Omental fat pad (tissue), 4 donors: ENCODE data around the gene SKOR1. TPM values are rescaled to one million over a fixed set of nuclear protein-coding genes. Genes with fewer than 3 reads are reported as not detected.

Experiments used
- ATAC-seq: fragments of 150-250 bp; one replicate; pipeline ENCODE4 v1.9.1; 2016; ENCODE audit warnings: mild to moderate bottlenecking, moderate library complexity; ENCODE audit not compliant: low FRiP score
- DNase-seq: peaks from one replicate; pipeline ENCODE4 v3.0.0-alpha.2; 2019; ENCODE audit warnings: low spot score
- CTCF ChIP-seq, 3 donors: fragments of 450-650 bp; IDR thresholded peaks; one replicate each; pipeline ENCODE4 v1.5.1; 2016 to 2017; ENCODE audit warnings: antibody characterized with exemption in 3 of 3, mild to moderate bottlenecking in 3 of 3, moderate library complexity in 2 of 3
- small RNA-seq: library from RNA; depleted of rRNA; stranded (forward); fragments of <200 nt; gene quantifications from one replicate; pipeline ENCODE3, GENCODE V24; 2016
- total RNA-seq, 4 donors: library from RNA; depleted of rRNA; stranded (reverse); fragments of >200 nt; gene quantifications; one replicate each; pipeline ENCODE4 v1.1.0, GENCODE V29; 2016

The SKOR1 gene
- total RNA-seq, 4 donors from 2014 or later = 0.19 to 1.1 (median 0.49) TPM

- DNase-seq (no peak), ATAC-seq (no peak)
- no peak for TF ChIP-seq CTCF (IDR thresholded peaks at IDR 0.05)
Observed at GRCh38 chr15:67879440-67880129, 54.3 kb downstream of the SKOR1 start.

- no peak for ATAC-seq
- TF ChIP-seq CTCF (IDR thresholded peaks at IDR 0.05) = no peak
- no peak for DNase-seq
Observed at GRCh38 chr15:67880651-67881182, 55.4 kb downstream of the SKOR1 start.

GRCh38 chr15:67882487-67883233, 57.4 kb downstream of the SKOR1 start:
- no peak for ATAC-seq
- DNase-seq = no peak

GRCh38 chr15:67883234-67883773, 58.0 kb downstream of the SKOR1 start:
- TF ChIP-seq CTCF (IDR thresholded peaks at IDR 0.05) = no peak
- peak; percentile 30 for ATAC-seq
- no peak for DNase-seq

More at GRCh38 chr15:67882487-67883233, 57.4 kb downstream of the SKOR1 start:
- no peak for TF ChIP-seq CTCF (IDR thresholded peaks at IDR 0.05)

- ATAC-seq (no peak), DNase-seq (no peak)
- no peak for TF ChIP-seq CTCF (IDR thresholded peaks at IDR 0.05)
Observed at GRCh38 chr15:67884009-67884408, 58.7 kb downstream of the SKOR1 start.

Small RNA genes within 50 kb of the gene (small RNA-seq; reads per million reads assigned to genes)
- gene RNU6-1 = not detected

Other genes starting within 250 kb of the SKOR1 start
- gene RNU6-1, start 14.5 kb downstream of the SKOR1 start, total RNA-seq = not detected
- gene PIAS1, start 228.8 kb downstream of the SKOR1 start, total RNA-seq = 10 to 100 TPM; 31.6 to 70.9 (median 40.3) TPM